ENCODE measurements around the gene IGSF21.
"Not testable (repeated sequence)": the region's sequence is repeated elsewhere in the genome, so short reads cannot be mapped to it uniquely, and the experiment has no call there.

Gene IGSF21

DNA sequence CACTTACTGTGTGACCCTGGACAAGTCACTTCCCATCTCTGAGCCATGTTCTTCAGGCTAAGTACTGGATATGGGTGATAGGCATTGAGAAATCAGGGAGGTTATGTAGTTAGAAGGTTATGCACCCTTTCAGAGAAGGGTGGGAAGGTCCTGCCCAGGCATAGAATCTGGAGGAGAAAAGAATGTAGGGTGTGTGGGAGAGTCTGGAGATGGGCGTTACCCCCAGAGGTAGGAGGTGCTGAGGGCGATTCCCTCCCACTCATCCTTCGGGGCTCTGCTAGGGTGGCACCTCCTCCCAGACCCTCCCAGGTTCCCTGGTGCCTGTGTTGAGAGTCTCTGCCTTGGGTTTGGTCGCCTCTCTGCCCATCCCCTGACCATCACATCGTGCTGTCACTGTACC is 51.1 kb downstream of the IGSF21 start:
- H3K4me2 ChIP-seq (ENCODE audit: low read length): no peak overlapping the region
- H3K4me1 ChIP-seq (ENCODE audit: control insufficient read depth, low read depth, low read length): no peaks in the 10 kb centered on the region
- H3K9ac ChIP-seq (ENCODE audit: low read length): no peak overlapping the region
- H2AK5ac ChIP-seq (ENCODE audit: low read length): no peak overlapping the region
- H3K18ac ChIP-seq (ENCODE audit: low read length): no peak overlapping the region
- no peak overlapping the region for H3K23ac ChIP-seq (ENCODE audit: low read length)
- WGBS (ENCODE audit: extremely low coverage, insufficient coverage, low lambda C conversion rate): no CpG with 5 or more reads among the region's 5 CpGs
- no peak overlapping the region for H3K56ac ChIP-seq (ENCODE audit: low read length)
- H3K79me2 ChIP-seq (ENCODE audit: control insufficient read depth, insufficient read depth, low read length): no peaks in the 10 kb centered on the region
- no peak overlapping the region for H2BK120ac ChIP-seq (ENCODE audit: low read depth, low read length)
- H3K4me3 ChIP-seq (ENCODE audit: low read length): no peak overlapping the region
- no peak overlapping the region for H3K4ac ChIP-seq (ENCODE audit: low read depth, low read length)
- H3K27ac ChIP-seq (ENCODE audit: low read depth, low read length): no peak overlapping the region
- no peak overlapping the region for H4K5ac ChIP-seq (ENCODE audit: low read length)
- H3K79me1 ChIP-seq (ENCODE audit: low read length): no peaks in the 10 kb centered on the region
- no peaks in the 10 kb centered on the region for H3K36me3 ChIP-seq (ENCODE audit: control insufficient read depth, insufficient read depth, low read length)
- H4K8ac ChIP-seq (ENCODE audit: low read depth, low read length): no peak overlapping the region
- H2BK15ac ChIP-seq (replicated peaks; ENCODE audit: low read depth): no peak overlapping the region
- H3K27me3 ChIP-seq (ENCODE audit: insufficient read depth, low read length, poor library complexity): no peaks in the 10 kb centered on the region
- no peak overlapping the region for H2BK5ac ChIP-seq (ENCODE audit: low read length)
- DNase-seq: no peak

- Histone ChIP-seq H3K79me1 (ENCODE audit: low read length) (no peaks in the 10 kb centered on the region), H3K27ac (ENCODE audit: low read depth, low read length) (no peak overlapping the region), H3K56ac (ENCODE audit: low read length) (no peak overlapping the region), H2BK5ac (ENCODE audit: low read length) (no peak overlapping the region), H2BK120ac (ENCODE audit: low read depth, low read length) (no peak overlapping the region), H3K18ac (ENCODE audit: low read length) (no peak overlapping the region), H2BK15ac (replicated peaks; ENCODE audit: low read depth) (no peak overlapping the region), H3K9ac (ENCODE audit: low read length) (no peak overlapping the region), H3K23ac (ENCODE audit: low read length) (no peak overlapping the region), H3K36me3 (ENCODE audit: control insufficient read depth, insufficient read depth, low read length) (no peaks in the 10 kb centered on the region), H3K4me1 (ENCODE audit: control insufficient read depth, low read depth, low read length) (no peaks in the 10 kb centered on the region), H4K8ac (ENCODE audit: low read depth, low read length) (no peak overlapping the region), H3K79me2 (ENCODE audit: control insufficient read depth, insufficient read depth, low read length) (no peaks in the 10 kb centered on the region), H3K4me3 (ENCODE audit: low read length) (no peak overlapping the region), H3K4me2 (ENCODE audit: low read length) (no peak overlapping the region), H3K27me3 (ENCODE audit: insufficient read depth, low read length, poor library complexity) (no peaks in the 10 kb centered on the region), H2AK5ac (ENCODE audit: low read length) (no peak overlapping the region), H3K4ac (ENCODE audit: low read depth, low read length) (no peak overlapping the region), H4K5ac (ENCODE audit: low read length) (no peak overlapping the region)
- no CpG with 5 or more reads among the region's 13 CpGs for WGBS (ENCODE audit: extremely low coverage, insufficient coverage, low lambda C conversion rate)
- no peak for DNase-seq
Observed at GRCh38 chr1:18160290-18160942, 52.8 kb downstream of the IGSF21 start.

- Histone ChIP-seq H3K4me2 (ENCODE audit: low read length) (no peak overlapping the region), H3K4me3 (ENCODE audit: low read length) (no peak overlapping the region), H2BK5ac (ENCODE audit: low read length) (no peak overlapping the region), H3K56ac (ENCODE audit: low read length) (no peak overlapping the region), H2AK5ac (ENCODE audit: low read length) (no peak overlapping the region), H3K27me3 (ENCODE audit: insufficient read depth, low read length, poor library complexity) (no peaks in the 10 kb centered on the region), H4K5ac (ENCODE audit: low read length) (no peak overlapping the region), H3K79me1 (ENCODE audit: low read length) (no peaks in the 10 kb centered on the region), H3K27ac (ENCODE audit: low read depth, low read length) (no peak overlapping the region), H3K9ac (ENCODE audit: low read length) (no peak overlapping the region), H4K8ac (ENCODE audit: low read depth, low read length) (no peak overlapping the region), H3K79me2 (ENCODE audit: control insufficient read depth, insufficient read depth, low read length) (no peaks in the 10 kb centered on the region), H3K4ac (ENCODE audit: low read depth, low read length) (no peak overlapping the region), H3K18ac (ENCODE audit: low read length) (no peak overlapping the region), H2BK120ac (ENCODE audit: low read depth, low read length) (no peak overlapping the region), H3K4me1 (ENCODE audit: control insufficient read depth, low read depth, low read length) (no peaks in the 10 kb centered on the region), H2BK15ac (replicated peaks; ENCODE audit: low read depth) (no peak overlapping the region), H3K23ac (ENCODE audit: low read length) (no peak overlapping the region), H3K36me3 (ENCODE audit: control insufficient read depth, insufficient read depth, low read length) (no peaks in the 10 kb centered on the region)
- no peak for DNase-seq
- WGBS (ENCODE audit: extremely low coverage, insufficient coverage, low lambda C conversion rate): no CpG with 5 or more reads among the region's 6 CpGs
Observed at GRCh38 chr1:18161690-18162089, 54.1 kb downstream of the IGSF21 start.

DNA sequence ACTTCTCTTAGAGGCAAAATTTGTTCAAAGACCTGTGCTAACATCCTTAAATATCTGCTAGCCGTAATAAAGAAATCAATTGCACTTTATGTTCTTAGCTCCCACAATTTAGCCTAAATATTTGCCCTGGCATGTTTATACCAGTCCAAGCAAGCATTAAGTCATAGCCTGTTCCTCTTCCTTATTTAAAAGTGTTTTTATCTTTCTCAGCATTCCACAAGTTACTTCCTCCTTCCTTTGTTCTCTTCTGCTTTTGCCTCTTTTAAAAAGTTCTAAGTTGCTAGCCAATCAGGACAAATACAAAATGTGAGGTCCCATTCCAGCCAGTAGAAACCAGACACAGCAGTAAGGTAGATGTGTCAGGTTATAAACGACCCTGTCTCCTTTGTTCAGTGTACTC is 58.0 kb downstream of the IGSF21 start:
- H3K79me1 ChIP-seq (ENCODE audit: low read length); H2AK5ac ChIP-seq (ENCODE audit: low read length); H4K8ac ChIP-seq (ENCODE audit: low read depth, low read length); H2BK120ac ChIP-seq (ENCODE audit: low read depth, low read length); H3K18ac ChIP-seq (ENCODE audit: low read length); H2BK5ac ChIP-seq (ENCODE audit: low read length); H3K27ac ChIP-seq (ENCODE audit: low read depth, low read length); H3K23ac ChIP-seq (ENCODE audit: low read length); H4K5ac ChIP-seq (ENCODE audit: low read length); H2BK15ac ChIP-seq (replicated peaks; ENCODE audit: low read depth); H3K56ac ChIP-seq (ENCODE audit: low read length); H3K4me1 ChIP-seq (ENCODE audit: control insufficient read depth, low read depth, low read length); DNase-seq; H3K9ac ChIP-seq (ENCODE audit: low read length); H3K27me3 ChIP-seq (ENCODE audit: insufficient read depth, low read length, poor library complexity); H3K4ac ChIP-seq (ENCODE audit: low read depth, low read length); H3K4me3 ChIP-seq (ENCODE audit: low read length); H3K36me3 ChIP-seq (ENCODE audit: control insufficient read depth, insufficient read depth, low read length); H3K4me2 ChIP-seq (ENCODE audit: low read length); H3K79me2 ChIP-seq (ENCODE audit: control insufficient read depth, insufficient read depth, low read length): not testable (repeated sequence)
- no CpG with 5 or more reads among the region's 2 CpGs for WGBS (ENCODE audit: extremely low coverage, insufficient coverage, low lambda C conversion rate)

DNA sequence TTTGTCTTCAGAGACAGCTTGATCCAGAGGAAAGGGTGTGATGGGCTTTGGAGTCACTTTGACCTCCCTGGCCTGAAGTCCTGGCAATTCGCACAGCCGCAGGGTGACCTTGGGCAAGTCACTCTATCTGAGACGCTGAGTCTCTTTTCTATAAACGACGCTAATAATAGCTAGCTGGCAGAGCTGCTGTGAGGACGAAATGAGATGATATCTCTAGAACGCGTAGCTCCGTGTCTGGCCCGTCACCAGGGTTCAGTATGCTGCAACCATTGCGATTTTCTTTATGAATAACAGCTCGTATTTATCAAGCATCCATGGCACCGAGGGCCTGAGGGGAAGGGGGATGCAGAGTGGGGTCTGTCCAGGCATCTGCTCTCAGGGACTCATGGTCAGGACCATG is 58.7 kb downstream of the IGSF21 start:
- no peak for DNase-seq
- H3K79me2 ChIP-seq (ENCODE audit: control insufficient read depth, insufficient read depth, low read length): no peaks in the 10 kb centered on the region
- H3K4ac ChIP-seq (ENCODE audit: low read depth, low read length): no peak overlapping the region
- H3K56ac ChIP-seq (ENCODE audit: low read length): no peak overlapping the region
- H3K9ac ChIP-seq (ENCODE audit: low read length): no peak overlapping the region
- H2BK5ac ChIP-seq (ENCODE audit: low read length): no peak overlapping the region
- no peaks in the 10 kb centered on the region for H3K27me3 ChIP-seq (ENCODE audit: insufficient read depth, low read length, poor library complexity)
- no peaks in the 10 kb centered on the region for H3K79me1 ChIP-seq (ENCODE audit: low read length)
- no peak overlapping the region for H3K4me3 ChIP-seq (ENCODE audit: low read length)
- H3K23ac ChIP-seq (ENCODE audit: low read length): no peak overlapping the region
- no peak overlapping the region for H2AK5ac ChIP-seq (ENCODE audit: low read length)
- no peak overlapping the region for H4K8ac ChIP-seq (ENCODE audit: low read depth, low read length)
- H3K36me3 ChIP-seq (ENCODE audit: control insufficient read depth, insufficient read depth, low read length): no peaks in the 10 kb centered on the region
- H3K4me1 ChIP-seq (ENCODE audit: control insufficient read depth, low read depth, low read length): no peaks in the 10 kb centered on the region
- no peak overlapping the region for H2BK120ac ChIP-seq (ENCODE audit: low read depth, low read length)
- H3K18ac ChIP-seq (ENCODE audit: low read length): no peak overlapping the region
- no peak overlapping the region for H3K27ac ChIP-seq (ENCODE audit: low read depth, low read length)
- H4K5ac ChIP-seq (ENCODE audit: low read length): no peak overlapping the region
- no peak overlapping the region for H3K4me2 ChIP-seq (ENCODE audit: low read length)
- no peak overlapping the region for H2BK15ac ChIP-seq (replicated peaks; ENCODE audit: low read depth)
- WGBS (ENCODE audit: extremely low coverage, insufficient coverage, low lambda C conversion rate): no CpG with 5 or more reads among the region's 13 CpGs

DNA sequence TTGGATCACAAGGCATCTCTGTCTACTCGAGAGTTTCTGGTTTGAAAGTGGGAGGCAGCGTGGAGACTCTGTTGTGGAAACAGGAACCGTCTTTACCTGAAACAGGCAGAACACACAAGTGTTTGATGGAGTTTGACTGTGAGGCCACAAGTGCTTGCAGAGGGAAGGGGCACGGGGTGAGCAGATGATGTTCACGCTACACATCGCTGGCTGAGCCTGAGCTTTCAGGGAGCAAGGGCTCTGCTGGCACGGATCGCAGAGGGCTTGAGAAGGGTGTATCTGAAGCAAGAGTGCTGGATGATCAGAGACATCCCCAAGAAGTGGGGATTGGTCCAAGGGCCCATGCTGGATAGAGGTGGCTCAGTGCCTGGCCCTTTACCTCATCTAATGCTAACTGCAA is 59.3 kb downstream of the IGSF21 start:
- no peaks in the 10 kb centered on the region for H3K27me3 ChIP-seq (ENCODE audit: insufficient read depth, low read length, poor library complexity)
- H3K4me2 ChIP-seq (ENCODE audit: low read length): no peak overlapping the region
- WGBS (ENCODE audit: extremely low coverage, insufficient coverage, low lambda C conversion rate): no CpG with 5 or more reads among the region's 8 CpGs

More for the DNA sequence above, 59.3 kb downstream of the IGSF21 start:
- Histone ChIP-seq H4K8ac (ENCODE audit: low read depth, low read length) (no peak overlapping the region), H3K4me1 (ENCODE audit: control insufficient read depth, low read depth, low read length) (no peaks in the 10 kb centered on the region), H3K9ac (ENCODE audit: low read length) (no peak overlapping the region), H2BK120ac (ENCODE audit: low read depth, low read length) (no peak overlapping the region), H3K56ac (ENCODE audit: low read length) (no peak overlapping the region), H3K79me1 (ENCODE audit: low read length) (no peaks in the 10 kb centered on the region), H3K4ac (ENCODE audit: low read depth, low read length) (no peak overlapping the region), H2AK5ac (ENCODE audit: low read length) (no peak overlapping the region), H2BK5ac (ENCODE audit: low read length) (no peak overlapping the region), H3K4me3 (ENCODE audit: low read length) (no peak overlapping the region), H3K27ac (ENCODE audit: low read depth, low read length) (no peak overlapping the region), H3K23ac (ENCODE audit: low read length) (no peak overlapping the region), H2BK15ac (replicated peaks; ENCODE audit: low read depth) (no peak overlapping the region), H3K18ac (ENCODE audit: low read length) (no peak overlapping the region), H3K79me2 (ENCODE audit: control insufficient read depth, insufficient read depth, low read length) (no peaks in the 10 kb centered on the region), H4K5ac (ENCODE audit: low read length) (no peak overlapping the region), H3K36me3 (ENCODE audit: control insufficient read depth, insufficient read depth, low read length) (no peaks in the 10 kb centered on the region)
- DNase-seq: no peak

Measured in mesendoderm (in vitro differentiated cells).